A673 (cell line): ENCODE results near the gene CYBRD1. TPM values are rescaled to one million over a fixed set of nuclear protein-coding genes. Genes with fewer than 3 reads are reported as not detected.
"Not testable (repeated sequence)": the region's sequence is repeated elsewhere in the genome, so short reads cannot be mapped to it uniquely, and the experiment has no call there.

Experiments
- BruUV-seq: library from RNA; stranded (reverse); fragments of 400-500 nt; replicated peaks from 2 replicates; lab custom pipeline; 2021; lab: Mats Ljungman, UMichigan
- CTCF ChIA-PET: fragments of 300-600 bp; sonication (Branson Sonifier 250); formaldehyde crosslinking; loops from one replicate; lab custom pipeline; 2022; ENCODE audit warnings: antibody characterized with exemption; lab: Charles Lee
- POLR2A ChIA-PET: fragments of 300-600 bp; sonication (Branson Sonifier 250); formaldehyde crosslinking; loops from one replicate; lab custom pipeline; 2022; ENCODE audit warnings: antibody characterized with exemption; ENCODE audit not compliant: low non-redundant PET; lab: Charles Lee
- DNase-seq: peaks from one replicate; pipeline ENCODE4 v3.0.0-alpha.2; 2015; ENCODE audit warnings: low spot score
- H3K27ac ChIP-seq: fragments of 200-600 bp; sonication (generic); 2 replicates; pipeline ENCODE4 v1.5.1; 2016; ENCODE audit warnings: mixed run types, low read depth, mild to moderate bottlenecking, mixed read lengths, antibody characterized with exemption, low read length; ENCODE audit not compliant: poor library complexity, severe bottlenecking
- H3K27me3 ChIP-seq: fragments of 200-600 bp; sonication (generic); replicated peaks from 2 replicates; pipeline ENCODE4 v1.6.1; 2017; ENCODE audit warnings: mixed run types, low read depth, mild to moderate bottlenecking, mixed read lengths, antibody characterized with exemption, low read length; ENCODE audit not compliant: insufficient read depth, poor library complexity
- H3K36me3 ChIP-seq: fragments of 200-600 bp; sonication (generic); 2 replicates; pipeline ENCODE4 v1.6.1; 2016; ENCODE audit warnings: mixed run types, mild to moderate bottlenecking, mixed read lengths, antibody characterized with exemption, low read length; ENCODE audit not compliant: insufficient read depth, poor library complexity, severe bottlenecking
- H3K4me1 ChIP-seq: fragments of 200-600 bp; sonication (generic); 2 replicates; pipeline ENCODE4 v1.6.1; 2017; ENCODE audit warnings: mixed run types, mild to moderate bottlenecking, mixed read lengths, antibody characterized with exemption, low read length; ENCODE audit not compliant: insufficient read depth, poor library complexity, severe bottlenecking
- H3K4me3 ChIP-seq: fragments of 200-600 bp; sonication (generic); 2 replicates; pipeline ENCODE4 v1.5.1; 2016; ENCODE audit warnings: low read depth, mixed run types, mild to moderate bottlenecking, mixed read lengths, low read length; ENCODE audit not compliant: poor library complexity, severe bottlenecking
- H3K9me3 ChIP-seq: fragments of 200-600 bp; sonication (generic); 2 replicates; pipeline ENCODE4 v1.6.1; 2016; ENCODE audit warnings: mixed run types, low read depth, mild to moderate bottlenecking, mixed read lengths, antibody characterized with exemption, low read length; ENCODE audit not compliant: poor library complexity, severe bottlenecking
- CTCF ChIP-seq: fragments of 300-800, 200-600 bp; sonication (generic); conservative IDR thresholded peaks from 2 replicates; pipeline ENCODE4 v1.5.1; 2017; ENCODE audit warnings: low read depth, mild to moderate bottlenecking, antibody characterized with exemption, low read length, moderate library complexity, mixed read lengths
- EZH2 ChIP-seq: fragments of 200-600 bp; sonication (generic); IDR thresholded peaks from 2 replicates; pipeline ENCODE4 v1.6.1; 2017; ENCODE audit warnings: borderline replicate concordance, low read depth, mild to moderate bottlenecking, mixed read lengths, antibody characterized with exemption, low read length; ENCODE audit not compliant: poor library complexity, severe bottlenecking
- intact Hi-C: fragments of 100-400 bp; cut with micrococcal nuclease; formaldehyde crosslinking; loops from one replicate; pipeline ENCODE4 v1.10.0; 2022; ENCODE audit not compliant: unreplicated experiment
- total RNA-seq: library from RNA; stranded (reverse); gene quantifications from 2 replicates; pipeline ENCODE4 v1.2.3, GENCODE V29; 2021

The CYBRD1 gene
- total RNA-seq, 1 experiment from 2014 or later: 7.3 TPM

- peak; percentile 37 for DNase-seq
- peak; percentile 59 for TF ChIP-seq CTCF
- no peak for TF ChIP-seq EZH2
- Histone ChIP-seq H3K4me3 (no peak overlapping the region), H3K36me3 (no peaks in the 10 kb centered on the region), H3K9me3 (peaks cover 5% of the 10 kb centered on the region), H3K27ac (no peak overlapping the region), H3K4me1 (no peaks in the 10 kb centered on the region), H3K27me3 (no peaks in the 10 kb centered on the region)
- BruUV-seq: no TSS peak
- POLR2A ChIA-PET: no interaction called here
- intact Hi-C loops: no loop called here
- CTCF ChIA-PET: no interaction called here
Observed at GRCh38 chr2:171529914-171530313, 7.6 kb downstream of the CYBRD1 start.

- TF ChIP-seq EZH2 (no peak), CTCF (no peak)
- no peak overlapping the region for H3K4me3 ChIP-seq
- H3K27ac ChIP-seq: no peak overlapping the region
- intact Hi-C loops: no loop called here
- CTCF ChIA-PET: no interaction called here
- DNase-seq: no peak
- POLR2A ChIA-PET: no interaction called here
- H3K27me3 ChIP-seq: no peaks in the 10 kb centered on the region
- no peaks in the 10 kb centered on the region for H3K4me1 ChIP-seq
- no peaks in the 10 kb centered on the region for H3K36me3 ChIP-seq
- peaks cover 5% of the 10 kb centered on the region for H3K9me3 ChIP-seq
- BruUV-seq: no TSS peak
Observed at GRCh38 chr2:171530378-171530777, 8.1 kb downstream of the CYBRD1 start.

- H3K27me3 ChIP-seq, H3K4me1 ChIP-seq, CTCF ChIA-PET, H3K9me3 ChIP-seq, DNase-seq, H3K27ac ChIP-seq, H3K36me3 ChIP-seq, BruUV-seq, POLR2A ChIA-PET, intact Hi-C loops, H3K4me3 ChIP-seq: not testable (repeated sequence)
Observed at GRCh38 chr2:171530859-171531258, 8.6 kb downstream of the CYBRD1 start.

GRCh38 chr2:171531291-171531690, 9.0 kb downstream of the CYBRD1 start:
- no peak overlapping the region for H3K27ac ChIP-seq
- H3K4me3 ChIP-seq: no peak overlapping the region
- peaks cover 5% of the 10 kb centered on the region for H3K9me3 ChIP-seq
- TF ChIP-seq EZH2: no peak
- no peak for TF ChIP-seq CTCF
- ChIA-PET POLR2A (no interaction called here), CTCF (interaction anchor here (1.1 kb wide), 1 partner anchor 193 kb away, joined by 4 read pairs; no protein-coding TSS in a partner anchor)
- BruUV-seq: no TSS peak
- DNase-seq: no peak
- H3K4me1 ChIP-seq: no peaks in the 10 kb centered on the region
- H3K36me3 ChIP-seq: no peaks in the 10 kb centered on the region
- no peaks in the 10 kb centered on the region for H3K27me3 ChIP-seq
- intact Hi-C loops: no loop called here
